GM21515 (cell line): ENCODE measurements around the gene SNX21.
A peak's percentile ranks its signal among the peaks of the same experiment; 100 is the strongest.
"Not testable (repeated sequence)": the region's sequence is repeated elsewhere in the genome, so short reads cannot be mapped to it uniquely, and the experiment has no call there.

ENCODE experiments used
- ATAC-seq: cut with Tn5 transposase; IDR thresholded peaks from one replicate; pipeline ENCODE4 v1.9.1; 2021; ENCODE audit not compliant: unreplicated experiment

Gene SNX21, protein sequence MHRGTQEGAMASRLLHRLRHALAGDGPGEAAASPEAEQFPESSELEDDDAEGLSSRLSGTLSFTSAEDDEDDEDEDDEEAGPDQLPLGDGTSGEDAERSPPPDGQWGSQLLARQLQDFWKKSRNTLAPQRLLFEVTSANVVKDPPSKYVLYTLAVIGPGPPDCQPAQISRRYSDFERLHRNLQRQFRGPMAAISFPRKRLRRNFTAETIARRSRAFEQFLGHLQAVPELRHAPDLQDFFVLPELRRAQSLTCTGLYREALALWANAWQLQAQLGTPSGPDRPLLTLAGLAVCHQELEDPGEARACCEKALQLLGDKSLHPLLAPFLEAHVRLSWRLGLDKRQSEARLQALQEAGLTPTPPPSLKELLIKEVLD

GRCh38 chr20:45833030-45833882 lies at the start of gene SNX21:
Gene SNX21, plus strand, starts transcription at chr20:45833799. Its CDS starts 121 bp downstream, at chr20:45833920.
- ATAC-seq, result peak; percentile 39

DNA sequence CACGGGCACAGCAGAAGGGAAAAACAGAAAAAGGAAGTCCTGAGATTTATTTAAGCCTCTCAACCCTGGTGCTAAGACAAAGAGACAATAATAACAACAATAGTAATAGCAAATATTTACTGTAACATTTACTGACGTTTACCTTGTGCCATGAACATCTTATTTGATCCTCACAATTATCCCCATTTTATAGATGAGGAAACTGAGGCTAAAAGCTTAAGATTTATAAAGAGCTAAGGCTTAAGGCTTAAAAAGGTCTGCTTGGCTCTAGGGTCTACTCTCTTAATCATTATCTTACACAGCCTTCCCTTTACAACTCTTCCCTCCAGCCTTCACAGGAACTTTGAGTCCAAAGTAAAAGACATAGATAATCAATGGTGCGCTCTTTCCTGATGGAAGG lies 45.2 kb upstream of the SNX21 start:
- no peak for ATAC-seq

DNA sequence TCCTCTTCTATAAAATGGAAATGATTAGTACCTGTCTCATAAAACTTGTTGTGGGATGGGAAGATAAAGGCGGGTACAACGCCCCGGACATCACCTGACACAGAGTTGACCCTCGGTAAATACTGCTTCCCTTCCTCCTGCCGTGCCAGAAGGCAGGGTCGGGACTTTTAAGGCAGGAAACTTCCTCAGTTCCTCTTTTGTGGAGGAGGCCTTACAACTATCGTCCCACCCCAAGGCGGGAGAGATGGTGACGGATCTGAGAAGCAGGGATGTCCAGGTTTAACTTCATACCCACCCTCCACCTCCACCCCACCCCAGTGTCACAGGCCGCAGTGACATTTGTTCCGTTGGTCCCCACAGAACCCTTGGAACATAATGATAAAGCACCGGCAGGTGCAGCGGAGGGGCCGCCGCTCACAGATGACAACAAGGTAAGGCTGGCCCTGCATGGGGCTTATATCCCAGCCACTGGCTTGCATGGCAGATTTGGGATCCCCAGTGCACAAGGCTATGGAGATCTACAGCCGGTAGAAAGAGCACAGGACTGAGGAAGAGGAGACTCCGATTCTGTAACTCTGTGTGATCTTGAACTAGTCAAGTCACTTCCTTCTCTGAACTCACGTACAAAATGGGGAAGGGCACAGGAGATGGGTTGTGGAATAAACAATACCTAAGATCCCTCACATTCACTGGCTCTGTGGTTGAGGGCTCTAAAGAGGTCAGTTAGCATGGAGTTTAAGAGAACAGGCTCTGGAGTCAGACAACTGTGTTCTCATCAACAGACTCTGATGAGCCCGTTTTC lies 41.1 kb upstream of the SNX21 start:
- no peak for ATAC-seq

GRCh38 chr20:45796337-45797065 lies 37.1 kb upstream of the SNX21 start:
- ATAC-seq, result no peak

- ATAC-seq, result not testable (repeated sequence)
These were observed 36.1 kb upstream of the SNX21 start for GRCh38 chr20:45797510-45797909.

- ATAC-seq, result not testable (repeated sequence)
These were observed 35.6 kb upstream of the SNX21 start for GRCh38 chr20:45797955-45798354.

GRCh38 chr20:45798935-45799642 lies 34.5 kb upstream of the SNX21 start:
- no peak for ATAC-seq

DNA sequence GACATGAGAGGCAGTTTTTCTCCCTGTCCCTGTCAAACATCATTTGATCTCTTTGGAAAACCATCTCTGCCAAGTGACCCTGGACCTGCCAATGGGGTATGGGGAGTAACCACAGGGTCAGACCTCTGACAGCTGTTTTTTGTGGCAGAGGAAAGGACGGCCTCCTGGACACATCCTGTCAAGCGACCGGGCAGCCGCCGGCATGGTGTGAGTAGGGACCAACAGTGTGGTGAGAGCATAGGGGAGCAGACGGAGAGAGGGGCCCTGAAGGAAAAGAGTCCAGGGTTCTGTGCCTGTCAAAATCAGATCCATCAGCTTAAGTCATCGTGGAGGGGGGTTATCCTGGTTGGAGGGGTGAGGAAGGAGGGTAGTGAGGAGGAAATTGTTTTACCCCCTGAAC lies 31.7 kb upstream of the SNX21 start:
- no peak for ATAC-seq

GRCh38 chr20:45810191-45810970 lies 23.2 kb upstream of the SNX21 start:
- no peak for ATAC-seq

GRCh38 chr20:45812157-45813005 lies 21.2 kb upstream of the SNX21 start, which contains the start of gene UBE2C:
Gene UBE2C, plus strand, starts transcription at chr20:45812644. Its CDS starts 52 bp downstream, at chr20:45812696.
- peak; percentile 94 for ATAC-seq

DNA sequence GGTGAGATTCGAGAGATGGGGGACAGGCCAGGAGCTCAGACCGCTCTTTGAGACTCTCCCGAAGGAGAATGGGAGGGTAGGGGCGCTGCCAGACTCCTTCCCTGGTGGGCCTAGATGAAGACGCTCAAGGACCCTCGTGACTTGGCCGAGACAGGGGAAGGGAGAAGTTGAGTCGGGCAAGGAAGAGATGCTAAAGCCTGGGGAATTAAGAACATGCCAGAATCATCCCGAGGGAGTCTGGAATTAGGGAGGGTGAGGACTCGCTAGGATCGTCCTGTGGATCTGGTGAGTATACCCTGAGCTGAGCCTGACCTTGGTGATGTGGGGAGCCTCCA lies 20.6 kb upstream of the SNX21 start:
- ATAC-seq, result no peak

DNA sequence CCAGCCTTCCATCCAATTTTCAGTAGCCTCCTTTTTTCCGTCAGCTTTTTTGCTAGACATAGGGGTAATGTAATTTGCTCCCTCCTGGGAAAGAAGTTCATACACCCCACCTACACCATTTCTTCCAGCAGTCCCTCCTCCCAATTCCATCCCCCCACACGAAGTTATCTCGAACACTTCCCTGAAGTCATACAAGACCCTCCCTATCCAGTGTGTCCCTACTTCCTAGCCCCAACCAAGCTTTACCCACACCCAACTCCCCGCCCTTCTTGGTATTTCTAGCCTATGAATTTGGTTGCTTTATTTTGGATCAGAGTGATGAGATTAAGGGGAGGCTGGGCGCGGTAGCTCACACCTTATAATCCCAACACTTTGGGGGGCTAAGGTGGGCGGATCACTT lies 20.1 kb upstream of the SNX21 start:
- ATAC-seq, result no peak

DNA sequence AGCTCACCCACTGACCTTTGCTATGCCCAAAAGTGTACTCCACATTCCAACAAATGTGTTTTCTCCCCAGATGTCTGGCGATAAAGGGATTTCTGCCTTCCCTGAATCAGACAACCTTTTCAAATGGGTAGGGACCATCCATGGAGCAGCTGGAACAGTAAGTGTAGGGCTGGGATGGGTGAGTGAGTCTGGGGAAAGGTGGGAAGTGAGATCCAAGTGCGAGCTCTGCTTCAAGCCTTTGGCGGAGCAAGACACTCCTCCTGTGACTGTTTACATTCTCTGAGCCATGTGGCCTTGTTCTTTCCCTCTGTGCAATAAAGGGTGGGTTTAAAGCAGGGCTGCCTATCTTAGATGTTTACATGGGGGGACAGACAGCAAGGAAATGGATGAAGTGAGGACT lies 19.3 kb upstream of the SNX21 start:
- ATAC-seq, result no peak

DNA sequence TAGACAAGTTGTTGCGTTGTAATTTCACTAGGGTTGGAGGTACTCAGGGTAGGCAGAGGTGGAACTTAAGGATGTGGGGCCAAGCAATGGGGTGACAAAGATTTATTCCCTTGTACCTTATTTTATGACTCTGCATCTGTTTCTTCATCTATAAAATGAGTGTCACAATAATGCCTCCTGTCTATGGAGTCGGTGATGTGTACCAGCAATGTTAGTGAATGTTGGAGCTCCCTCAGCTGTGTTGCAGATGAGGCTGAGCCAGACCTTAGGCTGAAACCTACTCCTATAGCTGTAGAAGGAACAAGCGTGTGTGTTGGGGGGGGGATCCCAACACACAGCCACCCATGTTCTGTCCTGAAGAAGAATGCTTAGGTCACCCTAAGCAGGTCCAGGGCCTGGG lies 16.6 kb upstream of the SNX21 start:
- no peak for ATAC-seq

GRCh38 chr20:45817376-45818194 lies 16.0 kb upstream of the SNX21 start:
- ATAC-seq, result no peak

DNA sequence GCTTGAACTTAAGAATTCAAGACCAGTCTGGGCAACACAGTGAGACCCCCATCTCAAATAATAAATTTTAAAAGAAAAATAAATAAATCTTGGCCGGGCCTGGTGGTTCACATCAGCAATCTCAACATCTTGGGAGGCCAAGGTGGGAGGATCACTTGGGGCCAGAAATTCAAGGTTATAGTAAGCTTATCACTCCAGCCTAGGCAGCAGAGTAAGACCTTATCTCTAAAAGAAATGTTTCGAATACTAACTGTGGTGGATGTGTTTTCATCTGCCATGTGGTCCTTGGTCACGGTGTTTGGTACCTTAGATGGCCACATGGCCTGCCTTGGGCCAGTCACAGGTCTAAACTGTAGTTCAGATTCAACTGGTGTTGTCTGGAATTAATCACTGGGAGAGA lies 15.4 kb upstream of the SNX21 start:
- ATAC-seq, result no peak

GRCh38 chr20:45819466-45819865 lies 14.1 kb upstream of the SNX21 start:
- ATAC-seq, result no peak

DNA sequence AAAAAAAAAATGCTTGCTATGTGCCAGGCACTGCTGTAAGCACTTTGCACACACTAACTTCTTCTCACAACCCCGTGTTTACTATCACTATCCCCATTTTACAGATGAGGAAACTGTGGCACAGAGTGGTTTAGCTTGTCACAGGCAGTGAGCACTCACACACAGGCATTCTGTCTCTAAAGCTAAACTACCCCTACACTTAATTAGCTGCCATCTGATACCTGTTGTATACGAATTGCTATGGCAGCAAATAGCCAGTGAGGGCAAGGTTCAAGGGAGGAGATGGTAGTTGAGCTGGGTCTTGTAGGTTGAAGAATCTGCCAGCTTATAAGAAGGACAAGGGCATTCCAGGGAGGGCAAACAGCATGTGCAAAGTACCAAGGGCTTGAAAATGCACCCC lies 11.7 kb upstream of the SNX21 start:
- ATAC-seq, result no peak
